Ishikawa (cell line): ENCODE measurements around the gene CDK5.

ENCODE experiments used
- CEBPB ChIP-seq: IDR thresholded peaks from 2 replicates; pipeline ENCODE4 v1.6.1; 2012
- CREB1 ChIP-seq: IDR thresholded peaks from 2 replicates; pipeline ENCODE4 v1.6.1; 2012; ENCODE audit warnings: low read depth
- EGR1 ChIP-seq: IDR thresholded peaks from 2 replicates; pipeline ENCODE4 v1.6.1; 2012
- EP300 ChIP-seq: IDR thresholded peaks from 2 replicates; pipeline ENCODE4 v1.6.1; 2012; ENCODE audit warnings: borderline replicate concordance
- FOXM1 ChIP-seq: IDR thresholded peaks from 2 replicates; pipeline ENCODE4 v1.6.1; 2012; ENCODE audit warnings: low read depth, borderline replicate concordance
- NFIC ChIP-seq: IDR thresholded peaks from 2 replicates; pipeline ENCODE4 v1.6.1; 2012
- RAD21 ChIP-seq: IDR thresholded peaks from 2 replicates; pipeline ENCODE4 v1.6.1; 2012; ENCODE audit warnings: low read depth
- TAF1 ChIP-seq: IDR thresholded peaks from 2 replicates; pipeline ENCODE4 v1.6.1; 2012; ENCODE audit warnings: low read depth, mild to moderate bottlenecking
- TCF12 ChIP-seq: IDR thresholded peaks from 2 replicates; pipeline ENCODE4 v1.6.1; 2012; ENCODE audit warnings: low read depth
- TEAD4 ChIP-seq: IDR thresholded peaks from 2 replicates; pipeline ENCODE4 v1.6.1; 2012
- USF1 ChIP-seq: IDR thresholded peaks from 2 replicates; pipeline ENCODE4 v1.6.1; 2012
- YY1 ChIP-seq: IDR thresholded peaks from 2 replicates; pipeline ENCODE4 v1.6.1; 2012; ENCODE audit warnings: low read depth
- ZBTB7A ChIP-seq: IDR thresholded peaks from 2 replicates; pipeline ENCODE4 v1.6.1; 2012; ENCODE audit warnings: low read depth
- TF ChIP-seq, protein P1 (sequence below): IDR thresholded peaks from 2 replicates; pipeline ENCODE4 v1.6.1; 2012
- TF ChIP-seq, protein P2 (sequence below): IDR thresholded peaks from 2 replicates; pipeline ENCODE4 v1.6.1; 2012; ENCODE audit warnings: low read depth, mild to moderate bottlenecking

The CDK5 gene

GRCh38 chr7:151064993-151065392 is 7.3 kb upstream of the CDK5 start:
- TF ChIP-seq NFIC (no peak), TCF12 (no peak), USF1 (no peak), TAF1 (no peak), YY1 (no peak), RAD21 (no peak), CREB1 (no peak), EP300 (no peak), ZBTB7A (no peak), FOXM1 (no peak), EGR1 (no peak), TEAD4 (no peak), CEBPB (no peak)
- TF ChIP-seq, protein P1, sequence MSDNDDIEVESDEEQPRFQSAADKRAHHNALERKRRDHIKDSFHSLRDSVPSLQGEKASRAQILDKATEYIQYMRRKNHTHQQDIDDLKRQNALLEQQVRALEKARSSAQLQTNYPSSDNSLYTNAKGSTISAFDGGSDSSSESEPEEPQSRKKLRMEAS: no peak
- TF ChIP-seq, protein P2, sequence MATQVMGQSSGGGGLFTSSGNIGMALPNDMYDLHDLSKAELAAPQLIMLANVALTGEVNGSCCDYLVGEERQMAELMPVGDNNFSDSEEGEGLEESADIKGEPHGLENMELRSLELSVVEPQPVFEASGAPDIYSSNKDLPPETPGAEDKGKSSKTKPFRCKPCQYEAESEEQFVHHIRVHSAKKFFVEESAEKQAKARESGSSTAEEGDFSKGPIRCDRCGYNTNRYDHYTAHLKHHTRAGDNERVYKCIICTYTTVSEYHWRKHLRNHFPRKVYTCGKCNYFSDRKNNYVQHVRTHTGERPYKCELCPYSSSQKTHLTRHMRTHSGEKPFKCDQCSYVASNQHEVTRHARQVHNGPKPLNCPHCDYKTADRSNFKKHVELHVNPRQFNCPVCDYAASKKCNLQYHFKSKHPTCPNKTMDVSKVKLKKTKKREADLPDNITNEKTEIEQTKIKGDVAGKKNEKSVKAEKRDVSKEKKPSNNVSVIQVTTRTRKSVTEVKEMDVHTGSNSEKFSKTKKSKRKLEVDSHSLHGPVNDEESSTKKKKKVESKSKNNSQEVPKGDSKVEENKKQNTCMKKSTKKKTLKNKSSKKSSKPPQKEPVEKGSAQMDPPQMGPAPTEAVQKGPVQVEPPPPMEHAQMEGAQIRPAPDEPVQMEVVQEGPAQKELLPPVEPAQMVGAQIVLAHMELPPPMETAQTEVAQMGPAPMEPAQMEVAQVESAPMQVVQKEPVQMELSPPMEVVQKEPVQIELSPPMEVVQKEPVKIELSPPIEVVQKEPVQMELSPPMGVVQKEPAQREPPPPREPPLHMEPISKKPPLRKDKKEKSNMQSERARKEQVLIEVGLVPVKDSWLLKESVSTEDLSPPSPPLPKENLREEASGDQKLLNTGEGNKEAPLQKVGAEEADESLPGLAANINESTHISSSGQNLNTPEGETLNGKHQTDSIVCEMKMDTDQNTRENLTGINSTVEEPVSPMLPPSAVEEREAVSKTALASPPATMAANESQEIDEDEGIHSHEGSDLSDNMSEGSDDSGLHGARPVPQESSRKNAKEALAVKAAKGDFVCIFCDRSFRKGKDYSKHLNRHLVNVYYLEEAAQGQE: no peak

- TF ChIP-seq, protein P1: no peak
- TF ChIP-seq ZBTB7A: no peak
- TF ChIP-seq EP300: no peak
- no peak for TF ChIP-seq TEAD4
- TF ChIP-seq RAD21: no peak
- no peak for TF ChIP-seq FOXM1
- TF ChIP-seq NFIC: no peak
- no peak for TF ChIP-seq EGR1
- no peak for TF ChIP-seq TAF1
- no peak for TF ChIP-seq YY1
- TF ChIP-seq USF1: no peak
- TF ChIP-seq CREB1: no peak
- TF ChIP-seq CEBPB: no peak
- TF ChIP-seq TCF12: no peak
- TF ChIP-seq, protein P2: no peak
These were observed 6.8 kb upstream of the CDK5 start for GRCh38 chr7:151064454-151064853.

GRCh38 chr7:151063212-151063561 is 5.5 kb upstream of the CDK5 start:
- TF ChIP-seq CREB1: no peak
- no peak for TF ChIP-seq EP300
- TF ChIP-seq TAF1: no peak
- TF ChIP-seq, protein P1: no peak
- no peak for TF ChIP-seq YY1
- no peak for TF ChIP-seq TEAD4
- TF ChIP-seq RAD21: no peak
- no peak for TF ChIP-seq FOXM1
- no peak for TF ChIP-seq CEBPB
- TF ChIP-seq TCF12: no peak
- no peak for TF ChIP-seq ZBTB7A
- TF ChIP-seq, protein P2: no peak
- no peak for TF ChIP-seq EGR1
- no peak for TF ChIP-seq USF1
- TF ChIP-seq NFIC: no peak
